GM21515 (cell line): ENCODE data around the gene CNTNAP4.
A peak's percentile ranks its signal among the peaks of the same experiment; 100 is the strongest.

Source experiments
- ATAC-seq: cut with Tn5 transposase; IDR thresholded peaks from one replicate; pipeline ENCODE4 v1.9.1; 2021; ENCODE audit not compliant: unreplicated experiment

The CNTNAP4 gene

DNA sequence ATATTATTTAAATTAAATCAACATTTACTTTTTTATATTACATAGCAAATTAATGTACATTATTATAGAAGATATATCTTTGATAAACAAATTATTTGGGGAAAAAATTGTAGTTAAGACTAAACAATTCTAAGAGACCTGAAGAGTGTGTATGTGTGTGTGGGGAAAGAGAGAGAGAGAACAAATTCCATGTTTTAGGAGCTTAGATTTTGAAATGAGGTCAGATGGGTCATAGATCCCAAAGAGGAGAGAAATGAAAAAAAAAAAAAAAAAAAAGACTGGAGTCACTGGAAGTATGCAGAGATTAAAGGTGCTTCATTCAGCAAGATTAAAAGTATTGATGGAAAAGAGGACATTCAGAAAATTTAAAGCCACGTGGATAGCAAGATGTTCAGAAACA lies 206.8 kb downstream of the CNTNAP4 start:
- ATAC-seq: no peak

DNA sequence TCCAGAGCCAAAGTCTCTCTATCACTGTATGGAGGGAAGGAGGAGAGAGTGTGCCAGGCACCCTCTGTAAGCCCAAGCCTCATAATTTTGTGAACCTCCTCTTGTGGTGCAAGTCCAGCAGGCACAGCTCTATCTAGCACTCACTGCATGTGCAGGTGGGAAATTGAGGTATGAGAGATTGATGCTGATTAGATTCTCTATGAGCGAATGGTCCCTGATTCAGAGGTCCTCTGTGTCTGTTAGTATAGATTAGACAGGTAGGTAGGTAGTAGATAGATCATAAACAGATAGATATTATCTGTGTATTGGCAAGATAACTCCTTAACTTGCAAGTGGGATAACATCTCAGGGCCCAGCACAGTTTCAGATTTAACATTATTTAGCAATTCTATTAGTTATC lies 209.5 kb downstream of the CNTNAP4 start:
- no peak for ATAC-seq

- ATAC-seq: no peak
These were observed 210.3 kb downstream of the CNTNAP4 start for GRCh38 chr16:76487411-76488064.

DNA sequence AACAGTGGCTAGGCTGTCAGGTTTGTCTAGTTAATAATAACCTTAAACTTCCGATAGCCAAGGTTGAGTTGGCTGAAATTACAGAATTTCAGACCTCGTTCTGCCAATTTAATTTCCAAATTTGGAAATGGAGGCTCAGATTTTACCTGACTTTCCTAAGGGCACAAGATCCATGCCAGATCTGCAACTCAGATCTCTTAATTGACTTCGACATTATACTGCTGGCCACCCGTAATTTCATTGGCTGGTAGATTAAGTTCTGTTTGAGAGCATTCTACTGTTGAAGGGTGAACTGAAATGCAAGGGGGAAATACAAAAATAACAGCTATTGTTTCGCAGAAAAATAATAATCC lies 210.8 kb downstream of the CNTNAP4 start:
- ATAC-seq: no peak

GRCh38 chr16:76490036-76490639 lies 212.9 kb downstream of the CNTNAP4 start:
- no peak for ATAC-seq

DNA sequence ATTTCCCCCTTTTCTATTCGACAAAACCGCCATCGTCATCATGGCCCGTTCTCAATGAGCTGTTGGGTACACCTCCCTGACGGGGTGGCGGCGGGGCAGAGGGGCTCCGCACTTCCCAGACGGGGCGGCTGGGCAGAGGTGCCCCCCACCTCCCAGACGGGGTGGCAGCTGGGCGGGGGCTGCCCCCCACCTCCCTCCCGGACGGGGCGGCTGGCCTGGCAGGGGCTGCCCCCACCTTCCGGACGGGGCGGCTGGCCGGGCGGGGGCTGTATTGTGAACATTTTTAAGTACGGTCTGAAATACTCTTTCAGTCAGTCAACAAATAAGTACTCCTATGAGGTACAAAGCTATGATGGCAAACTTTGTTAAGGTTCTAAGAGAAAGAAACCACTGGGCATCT lies 222.8 kb downstream of the CNTNAP4 start:
- no peak for ATAC-seq

DNA sequence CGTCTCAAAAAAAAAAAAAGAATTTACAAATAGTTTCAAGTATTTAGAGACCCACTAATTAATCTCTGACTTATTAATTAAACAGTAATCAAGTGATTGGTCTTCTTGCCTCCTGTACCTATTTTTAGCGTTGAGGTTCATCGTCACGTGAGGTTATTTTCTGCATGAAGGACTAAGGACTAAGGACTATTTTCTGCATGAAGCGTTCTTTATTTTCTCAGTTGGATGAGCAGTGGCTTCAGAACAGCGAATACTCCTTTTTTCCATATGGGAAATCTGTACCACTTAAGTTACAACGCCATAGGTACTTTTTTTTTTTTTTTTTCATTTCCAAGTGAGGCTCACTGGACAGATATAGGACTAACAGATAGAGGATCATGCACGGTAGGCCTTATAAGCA lies 224.9 kb downstream of the CNTNAP4 start:
- ATAC-seq: no peak

- ATAC-seq: no peak
These were observed 225.4 kb downstream of the CNTNAP4 start for GRCh38 chr16:76502555-76502954.

DNA sequence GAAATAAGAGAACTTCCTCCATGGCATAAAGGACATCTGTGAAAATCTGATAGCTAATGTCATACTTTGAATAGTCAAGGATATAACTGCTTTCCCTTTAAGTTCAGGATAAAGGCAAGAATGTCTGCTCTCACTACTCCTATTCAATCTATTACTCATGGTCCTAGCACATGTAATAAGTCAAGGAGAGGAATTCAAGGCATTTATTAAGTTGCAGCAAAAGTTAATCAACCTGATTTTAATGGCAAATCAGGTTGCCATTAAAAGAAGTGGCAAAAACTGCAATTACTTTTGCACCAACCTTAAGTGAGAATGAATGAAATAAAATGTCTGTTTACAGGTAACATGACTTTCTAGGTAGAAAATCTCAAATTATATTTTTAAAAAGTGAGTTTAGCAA lies 225.9 kb downstream of the CNTNAP4 start:
- no peak for ATAC-seq

GRCh38 chr16:76511203-76511602 lies 234.0 kb downstream of the CNTNAP4 start:
- peak; percentile 54 for ATAC-seq

DNA sequence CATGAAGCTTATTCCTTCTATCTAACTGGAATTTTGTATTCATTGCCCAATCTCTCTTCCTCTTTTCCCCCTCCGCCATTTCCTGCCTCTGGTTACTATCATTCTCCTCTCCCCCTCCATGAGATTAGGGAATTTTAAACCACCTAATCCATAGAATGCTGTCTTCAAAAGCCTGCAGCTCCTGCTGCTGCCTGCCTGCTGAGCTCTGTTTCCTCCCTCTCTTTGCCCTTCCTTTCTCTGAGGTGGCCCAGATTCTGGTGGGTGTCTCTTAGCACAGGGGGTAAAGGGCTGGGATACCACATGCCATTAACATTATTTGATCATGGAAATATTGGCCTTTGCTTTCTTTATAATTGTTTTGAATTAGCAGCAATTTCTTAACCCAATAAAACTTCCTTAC lies 241.6 kb downstream of the CNTNAP4 start:
- ATAC-seq: no peak

DNA sequence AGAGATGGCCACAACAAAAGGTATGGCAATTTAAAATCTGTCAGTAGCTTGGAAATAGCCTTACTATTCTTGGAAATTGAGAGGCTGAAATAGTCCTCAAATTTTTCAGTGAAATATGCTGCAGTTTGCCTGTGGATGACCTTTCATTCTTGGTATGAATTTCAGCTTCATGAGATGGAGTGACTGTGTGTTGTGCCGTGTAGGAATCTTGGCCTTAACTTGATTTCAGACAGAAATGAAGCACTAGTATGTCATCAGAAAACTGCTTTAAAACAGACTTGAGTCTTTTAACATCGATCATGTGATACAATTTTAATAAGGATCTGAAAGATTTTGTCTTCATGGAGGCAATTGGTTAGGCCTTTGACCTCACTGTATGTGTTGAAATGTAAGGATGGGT lies 247.2 kb downstream of the CNTNAP4 start:
- ATAC-seq: no peak

DNA sequence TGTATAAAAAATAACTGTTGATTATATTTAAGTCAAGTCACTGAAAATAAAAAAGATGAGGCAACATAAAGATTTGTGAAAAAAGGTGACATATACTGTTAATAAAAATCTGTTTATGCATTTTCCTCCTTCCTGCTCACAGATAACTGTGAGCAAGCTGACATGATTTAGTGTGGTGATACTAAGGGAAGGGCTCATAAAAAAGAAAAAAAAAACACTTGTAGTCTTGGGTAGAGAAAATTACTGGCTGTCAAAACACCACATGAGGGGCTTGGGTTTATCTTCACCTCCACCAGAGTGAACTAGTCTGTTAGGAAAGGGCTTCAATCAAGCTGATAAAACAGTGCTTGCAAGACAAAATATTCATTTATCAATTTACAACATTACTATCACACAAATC lies 247.6 kb downstream of the CNTNAP4 start:
- ATAC-seq: no peak

- ATAC-seq: no peak
These were observed 250.0 kb downstream of the CNTNAP4 start for GRCh38 chr16:76527244-76527643.

DNA sequence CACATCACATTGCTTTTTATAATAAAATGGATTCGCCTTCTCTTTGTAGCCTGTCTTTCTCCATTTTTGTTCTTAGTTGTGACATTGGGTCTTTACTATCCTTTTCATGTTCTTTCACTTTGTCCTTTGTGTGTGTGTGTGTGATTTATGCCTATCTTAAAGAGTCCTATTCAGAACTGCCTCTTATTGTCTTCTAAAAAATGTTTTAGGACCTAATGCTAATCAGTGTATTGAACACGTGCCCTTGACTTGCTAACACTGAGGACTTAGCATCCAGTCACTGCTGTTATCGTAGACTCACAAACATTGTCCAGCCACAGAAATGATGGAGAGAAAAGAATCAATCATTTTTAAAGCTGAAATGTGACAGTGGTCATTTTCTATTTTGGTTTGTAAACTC lies 251.9 kb downstream of the CNTNAP4 start:
- ATAC-seq: no peak

- no peak for ATAC-seq
These were observed 254.0 kb downstream of the CNTNAP4 start for GRCh38 chr16:76531236-76531635.

DNA sequence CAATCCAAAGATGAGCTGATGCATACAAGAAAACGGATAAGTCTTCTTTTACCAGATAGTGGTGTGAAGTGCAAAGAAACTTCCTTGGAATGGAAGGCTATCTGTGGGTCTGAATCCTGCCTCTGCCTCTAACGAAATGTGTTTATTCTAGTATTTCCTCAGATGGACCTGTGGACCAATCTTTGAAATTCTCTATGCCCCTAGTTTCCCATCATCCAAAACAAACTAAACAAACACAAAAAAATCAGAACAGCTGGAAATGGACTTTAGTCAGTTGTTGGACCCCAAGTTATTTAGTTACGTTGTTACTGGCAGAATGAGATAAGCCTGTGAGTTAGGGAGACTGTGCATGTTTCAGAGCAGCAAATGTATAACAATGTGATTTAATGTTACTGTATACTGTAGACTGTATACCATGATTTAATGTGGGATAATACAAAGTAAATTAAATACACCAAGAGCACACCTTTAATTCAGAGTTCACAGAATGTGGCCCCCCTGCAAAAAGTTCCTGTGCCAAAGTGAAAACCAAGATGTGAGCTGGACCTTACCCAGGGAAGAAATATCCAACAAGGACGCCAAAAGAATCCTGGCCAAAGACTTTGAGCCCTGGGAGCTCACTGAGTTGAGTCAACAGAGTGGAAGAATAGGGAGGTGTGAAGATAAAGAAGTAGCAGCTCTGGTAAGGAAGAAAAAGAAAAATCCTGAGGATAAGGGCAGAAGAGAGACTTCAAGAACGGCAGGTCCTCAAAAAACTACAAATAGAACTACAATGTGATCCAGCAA lies 255.2 kb downstream of the CNTNAP4 start:
- ATAC-seq: no peak

GRCh38 chr16:76539609-76540008 lies 262.4 kb downstream of the CNTNAP4 start:
- ATAC-seq: no peak

- no peak for ATAC-seq
These were observed 263.9 kb downstream of the CNTNAP4 start for GRCh38 chr16:76541070-76541469.

DNA sequence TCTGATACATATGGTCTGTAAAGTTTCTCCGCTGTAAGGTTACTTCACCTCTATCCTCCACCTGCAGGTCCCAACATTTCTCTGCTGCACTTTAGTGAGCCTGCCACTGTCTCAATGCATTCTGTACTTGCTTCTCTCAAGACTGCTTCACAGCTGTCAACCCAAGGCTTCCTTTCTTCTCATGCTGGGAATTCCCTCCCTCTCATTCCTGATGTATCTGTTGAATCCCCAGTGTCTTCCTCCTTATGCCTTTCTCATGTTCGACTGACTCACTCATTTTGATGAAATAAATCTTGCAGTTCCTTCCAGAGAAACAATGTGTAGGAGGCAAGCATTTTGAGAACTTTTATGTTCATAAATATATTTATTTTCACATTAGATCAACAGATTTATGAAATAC lies 288.3 kb downstream of the CNTNAP4 start:
- no peak for ATAC-seq

- no peak for ATAC-seq
These were observed 294.6 kb downstream of the CNTNAP4 start for GRCh38 chr16:76571755-76572154.

DNA sequence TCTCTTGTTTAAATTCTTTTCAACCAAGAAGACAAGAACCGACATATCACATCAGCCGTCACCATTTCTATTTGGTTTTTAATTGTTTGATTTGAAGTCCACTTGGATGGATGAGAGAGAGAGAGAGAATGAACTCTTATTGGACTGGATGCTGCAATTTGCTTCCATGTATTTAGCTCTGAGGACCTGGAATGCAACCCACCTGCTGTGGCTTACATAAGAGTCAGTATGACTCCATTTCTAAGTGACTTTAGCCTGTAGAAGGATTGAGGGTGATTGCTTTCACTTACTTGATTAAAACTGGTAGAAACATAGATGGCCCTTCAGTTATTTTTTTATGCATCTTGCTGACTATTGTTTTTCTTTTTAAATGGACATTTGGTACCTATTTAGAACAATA lies 296.1 kb downstream of the CNTNAP4 start:
- ATAC-seq: no peak
